GM18907 (cell line): ENCODE data around the gene KIF1C.

Experiments
- ATAC-seq: cut with Tn5 transposase; IDR thresholded peaks from one replicate; pipeline ENCODE4 v1.9.1; 2021; ENCODE audit warnings: mild to moderate bottlenecking, moderate library complexity; ENCODE audit not compliant: unreplicated experiment

KIF1C gene

GRCh38 chr17:4997302-4998026, at the start of gene KIF1C, which contains the start of gene INCA1:
Gene KIF1C (plus strand): TSS chr17:4997950. CDS start chr17:5000247, 2,297 bp downstream.
Gene INCA1 (minus strand): TSS chr17:4997522. CDS start chr17:4994437, 3,085 bp downstream.
- ATAC-seq: peak; percentile 83

DNA sequence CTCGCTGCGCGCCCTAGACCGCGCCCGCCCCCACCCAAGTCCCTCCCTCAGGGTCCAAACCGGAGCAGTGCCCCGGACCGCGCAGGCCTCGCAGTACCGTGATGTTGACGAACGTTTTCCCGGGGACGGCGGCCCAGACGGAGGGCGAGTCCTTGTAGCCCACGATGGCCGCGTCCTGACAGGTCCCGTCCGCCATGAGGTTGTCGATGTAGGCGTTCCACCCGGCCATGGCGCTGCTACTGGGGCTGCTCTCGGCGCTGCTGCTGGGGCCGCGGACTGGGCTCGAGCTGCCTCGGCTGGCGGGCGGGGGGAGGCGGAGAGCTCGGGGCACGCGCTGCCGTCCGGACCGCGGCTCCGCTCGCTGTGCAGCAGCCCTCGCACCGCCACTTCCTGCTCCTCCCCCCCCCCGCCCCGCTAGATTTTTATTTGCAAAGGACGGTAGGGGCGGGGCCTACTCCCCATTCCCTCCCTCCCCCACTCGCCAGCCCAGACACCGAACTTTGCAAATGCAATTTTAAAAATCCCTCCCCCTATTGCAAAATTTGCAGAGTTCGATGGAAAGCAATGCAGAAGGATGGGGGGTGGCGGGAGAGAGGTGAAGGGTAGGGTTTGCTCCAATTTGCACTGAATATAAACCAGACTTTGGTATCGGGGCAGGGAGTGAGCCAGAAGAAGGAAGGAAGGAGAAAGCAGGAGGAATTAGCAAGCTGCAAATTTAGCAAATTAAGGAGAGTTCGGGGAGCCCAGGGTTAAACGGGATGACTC, 49.4 kb upstream of the KIF1C start, which contains the start of gene PFN1:
Gene PFN1 (minus strand): TSS at position 365 of the 765 bp plus-strand sequence. CDS start 136 bp downstream, at position 229.
- ATAC-seq: peak; percentile 16

DNA sequence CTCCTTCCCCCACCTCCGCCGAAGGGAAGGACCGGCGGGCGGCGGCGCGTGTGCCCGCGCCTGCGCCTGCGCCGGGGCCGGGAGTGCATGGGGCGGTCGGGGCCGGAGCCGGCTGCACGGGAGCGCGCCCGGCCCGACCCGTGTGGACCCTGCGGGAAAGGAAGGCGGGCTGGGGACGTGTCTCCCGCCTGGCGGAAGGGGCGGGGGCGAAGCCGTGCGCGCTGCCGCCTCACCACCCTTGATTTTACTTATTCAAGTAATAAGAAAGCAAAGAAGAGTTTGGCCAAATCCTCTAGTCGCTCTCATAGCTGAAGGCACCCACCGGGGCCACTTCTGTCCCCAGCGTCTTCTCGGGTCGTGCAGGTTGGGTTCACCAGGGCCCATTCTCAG, 48.8 kb upstream of the KIF1C start:
- peak; percentile 39 for ATAC-seq

DNA sequence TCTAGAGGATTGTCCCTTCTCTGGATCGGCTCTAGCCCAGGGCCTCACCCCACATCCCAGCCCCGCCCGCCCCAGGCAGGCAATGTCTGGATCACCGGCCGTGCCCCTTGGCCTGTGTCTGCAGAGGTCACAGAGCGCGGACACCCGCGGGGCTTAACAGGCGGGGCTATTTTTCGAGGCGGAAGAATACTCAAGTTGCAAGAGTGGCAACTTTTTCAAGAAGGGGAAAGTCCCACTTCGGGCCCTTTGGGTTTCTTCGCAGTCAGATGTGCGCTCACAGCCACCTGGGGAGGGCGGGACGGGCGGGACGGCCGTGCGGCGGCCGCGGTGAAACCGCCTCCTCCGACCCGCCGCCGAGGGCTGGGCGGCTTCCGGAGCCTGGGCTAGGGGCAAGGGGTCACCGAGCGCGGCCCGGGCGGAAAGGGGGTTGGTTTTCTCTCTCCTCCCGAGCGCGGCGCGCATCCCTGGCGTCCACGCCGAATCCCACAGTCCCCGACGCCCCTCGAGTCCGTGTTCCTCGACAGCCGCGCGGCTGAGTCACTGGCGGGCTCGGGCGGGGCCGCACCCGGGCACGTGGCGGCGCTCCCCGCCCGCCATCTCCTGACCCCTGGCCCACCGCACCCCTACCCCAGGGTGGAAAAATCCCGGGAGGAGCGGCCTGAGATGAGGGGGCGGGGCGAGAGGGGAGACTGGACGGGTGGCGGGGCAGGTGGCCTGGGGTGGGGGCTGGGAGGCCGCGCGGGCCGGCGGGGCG, 48.3 kb upstream of the KIF1C start:
- ATAC-seq: peak; percentile 37

GRCh38 chr17:4950075-4950745, 47.5 kb upstream of the KIF1C start:
- ATAC-seq: no peak

DNA sequence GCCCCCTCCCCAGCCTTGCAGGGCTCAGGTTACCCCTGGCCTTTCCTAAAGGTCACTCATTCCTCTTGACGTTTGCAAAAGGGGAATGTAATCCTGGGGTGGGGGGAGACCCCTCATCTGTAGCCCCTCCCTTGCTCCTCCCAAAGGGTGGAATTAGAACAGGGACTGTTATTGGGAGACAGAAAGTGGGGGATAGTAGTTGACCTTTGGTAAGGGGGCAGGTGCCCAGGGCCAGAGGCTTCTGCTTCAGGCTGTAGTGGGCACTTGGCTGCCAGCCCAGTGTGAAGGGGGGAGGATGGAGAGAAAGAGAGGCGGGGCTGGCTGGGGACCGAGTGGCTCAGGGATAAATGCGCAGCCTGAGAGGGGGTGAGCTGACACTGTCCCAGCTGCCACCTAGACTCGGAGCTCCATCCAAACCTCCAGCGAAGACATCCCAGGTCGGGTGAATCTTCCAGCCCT, 47.0 kb upstream of the KIF1C start, which contains the start of gene ENO3:
Gene ENO3 (plus strand): TSS at position 374 of the 459 bp plus-strand sequence. CDS start 711 bp downstream, outside the sequence.
- no peak for ATAC-seq

DNA sequence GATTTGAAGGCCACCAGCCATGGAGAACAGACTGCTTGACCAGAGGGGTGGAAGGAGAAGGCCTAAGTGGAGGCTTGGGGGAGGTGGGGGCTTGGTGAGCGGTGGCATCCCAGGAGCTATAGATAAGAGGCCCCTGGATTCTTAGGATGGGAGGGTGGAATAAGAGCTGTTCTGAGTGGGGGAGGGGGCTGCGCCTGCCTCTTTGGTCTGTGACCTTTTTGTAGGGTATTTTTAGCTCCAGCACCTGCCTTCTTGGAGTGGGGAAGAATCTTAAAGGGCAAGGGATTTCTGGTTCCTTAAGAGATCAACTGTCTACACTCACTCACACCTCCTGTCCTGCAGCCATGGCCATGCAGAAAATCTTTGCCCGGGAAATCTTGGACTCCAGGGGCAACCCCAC, 46.3 kb upstream of the KIF1C start:
- no peak for ATAC-seq

GRCh38 chr17:4953451-4953961, 44.2 kb upstream of the KIF1C start:
- ATAC-seq: no peak

- ATAC-seq: no peak
Observed at GRCh38 chr17:4955091-4955490, 42.7 kb upstream of the KIF1C start.

- no peak for ATAC-seq
Observed at GRCh38 chr17:4956493-4957061, 41.2 kb upstream of the KIF1C start.

DNA sequence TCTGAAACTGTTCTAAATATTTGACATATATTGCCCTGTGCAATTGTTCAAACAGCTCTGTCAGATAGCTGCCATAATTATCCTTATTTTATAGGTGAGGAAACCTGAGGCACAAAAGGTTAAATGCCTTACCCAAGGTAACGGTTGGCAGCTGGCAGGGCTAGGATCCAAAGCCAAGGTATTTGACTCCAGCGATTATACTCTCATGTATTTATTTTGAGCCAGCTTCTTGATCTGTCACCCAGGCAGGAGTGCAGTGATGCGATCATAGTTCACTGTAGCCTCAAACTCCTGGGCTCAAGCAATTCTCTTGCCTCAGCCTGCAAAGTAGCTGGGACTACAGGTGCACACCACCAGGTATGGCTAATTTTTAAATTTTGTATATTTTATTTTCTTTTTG, 39.6 kb upstream of the KIF1C start:
- ATAC-seq: no peak

GRCh38 chr17:4959261-4959965, 38.3 kb upstream of the KIF1C start:
- no peak for ATAC-seq

DNA sequence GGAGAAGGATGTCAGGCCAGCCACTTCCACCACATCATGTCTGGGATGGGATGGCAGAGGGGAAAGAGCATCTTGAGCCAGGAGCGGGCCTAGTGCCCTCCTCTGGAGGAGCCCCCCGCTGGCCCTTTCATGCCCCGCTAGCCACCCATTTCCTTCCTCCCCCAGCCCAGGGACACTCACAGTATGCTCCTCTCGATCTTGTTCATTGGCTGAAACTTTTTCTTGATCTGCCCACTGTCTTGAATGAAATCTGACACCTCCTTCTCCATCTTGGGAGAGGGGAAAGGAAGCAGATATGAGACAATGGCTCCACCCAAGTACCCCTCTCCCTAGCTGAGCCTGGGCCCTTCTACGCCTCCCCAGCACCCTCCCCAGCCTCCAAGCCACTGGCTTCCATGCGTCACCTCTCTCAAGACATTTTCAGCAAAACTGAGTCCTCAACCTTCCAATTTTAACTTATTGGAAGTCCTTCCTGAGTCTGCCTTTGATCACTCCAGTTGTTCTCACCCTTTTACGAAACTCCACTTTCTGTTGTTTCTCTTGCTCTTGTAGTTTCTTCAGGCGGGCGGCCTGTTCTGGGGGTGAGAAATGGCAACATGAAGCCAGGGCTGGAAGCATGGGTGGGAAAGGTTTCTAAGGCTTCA, 37.3 kb upstream of the KIF1C start:
- no peak for ATAC-seq

GRCh38 chr17:4965311-4965986, 32.3 kb upstream of the KIF1C start:
- ATAC-seq: no peak

- ATAC-seq: peak; percentile 79
Observed at GRCh38 chr17:4966844-4967538, 30.8 kb upstream of the KIF1C start.

GRCh38 chr17:4967539-4968485, 29.9 kb upstream of the KIF1C start, which contains the start of gene SPAG7:
Gene SPAG7 (minus strand): TSS chr17:4967817. CDS start chr17:4967804, 13 bp downstream.
- ATAC-seq: peak; percentile 66
